ENCODE data around the gene ADARB2. TPM values are rescaled to one million over a fixed set of nuclear protein-coding genes. Genes with fewer than 3 reads are reported as not detected.

ADARB2 gene
- total RNA-seq, 3 donors from 2014 or later, result 0.31 to 4.2 TPM; not detected in 1

DNA sequence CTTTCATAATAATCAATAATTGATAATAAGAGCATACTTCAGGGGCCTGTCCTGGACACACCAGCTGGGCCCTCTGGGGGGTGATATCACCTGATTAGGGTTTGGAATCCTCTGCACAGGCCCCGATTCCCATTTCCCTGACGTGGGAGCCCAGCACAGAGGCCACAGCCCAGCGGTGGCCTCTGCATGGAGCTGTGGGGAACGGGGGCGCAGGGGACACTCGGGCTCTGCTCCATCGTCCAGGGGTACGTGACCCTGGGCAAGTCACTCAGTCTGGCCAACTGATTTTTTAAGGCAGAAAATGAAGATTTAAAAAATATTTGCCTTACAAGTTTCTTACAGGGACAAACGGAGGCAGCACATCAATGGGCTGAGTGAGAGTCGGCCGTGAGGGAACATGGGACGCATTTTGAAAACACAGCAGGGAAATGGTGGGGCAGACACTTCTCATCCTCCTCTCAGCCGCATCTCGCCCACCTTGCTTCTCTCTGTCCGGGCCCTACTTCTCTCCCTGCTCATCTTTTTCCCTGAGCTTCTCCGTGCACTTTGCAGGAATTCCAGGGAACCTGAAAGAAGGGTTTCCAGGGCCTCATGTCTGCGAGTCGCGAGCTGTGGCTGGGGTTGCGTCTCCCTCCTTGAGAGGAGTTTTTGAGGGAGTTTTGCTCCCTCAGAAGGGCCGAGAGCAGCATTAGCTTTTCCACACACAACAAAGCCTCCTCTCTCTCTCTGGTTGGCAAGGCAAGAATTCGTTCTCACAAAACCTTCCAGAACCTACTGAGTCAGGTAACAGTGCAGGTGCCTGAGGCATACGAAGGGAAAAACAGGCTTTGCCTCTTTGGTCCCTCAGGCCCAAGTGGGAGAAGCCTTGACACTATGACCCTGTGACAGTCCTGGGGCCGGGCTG lies 369.1 kb downstream of the ADARB2 start:
- Histone ChIP-seq H3K4me3 (no peak overlapping the region), H3K4me1 (ENCODE audit: low read depth) (no peaks in the 10 kb centered on the region), H3K9me3 (no peaks in the 10 kb centered on the region), H3K36me3 (ENCODE audit: low read depth) (no peaks in the 10 kb centered on the region)
- ATAC-seq (no peak), DNase-seq (no peak)
- no peak for TF ChIP-seq CTCF (IDR thresholded peaks at IDR 0.05)
- intact Hi-C loops (cut with DNase I, micrococcal nuclease), result no loop called here

GRCh38 chr10:1366811-1367425 lies 370.4 kb downstream of the ADARB2 start:
- DNase-seq, result no peak
- ATAC-seq, result no peak
- Histone ChIP-seq H3K9me3 (no peaks in the 10 kb centered on the region), H3K4me3 (no peak overlapping the region), H3K4me1 (ENCODE audit: low read depth) (no peaks in the 10 kb centered on the region), H3K36me3 (ENCODE audit: low read depth) (no peaks in the 10 kb centered on the region)
- no peak for TF ChIP-seq CTCF (IDR thresholded peaks at IDR 0.05)
- intact Hi-C loops (cut with DNase I, micrococcal nuclease), result no loop called here

- ATAC-seq (peak; percentile 26), DNase-seq (peak in 1 of 3 donors; percentile 10)
- H3K4me3 ChIP-seq, result no peak overlapping the region
Observed at GRCh38 chr10:1366322-1366691, 371.0 kb downstream of the ADARB2 start.

GRCh38 chr10:1365540-1366321 lies 371.6 kb downstream of the ADARB2 start:
- H3K36me3 ChIP-seq (ENCODE audit: low read depth), result no peaks in the 10 kb centered on the region
- DNase-seq (no peak), ATAC-seq (no peak)
- no peaks in the 10 kb centered on the region for H3K9me3 ChIP-seq
- H3K4me1 ChIP-seq (ENCODE audit: low read depth), result no peaks in the 10 kb centered on the region
- intact Hi-C loops (cut with DNase I, micrococcal nuclease), result no loop called here
- TF ChIP-seq CTCF (IDR thresholded peaks at IDR 0.05), result no peak
- H3K4me3 ChIP-seq, result no peak overlapping the region

More at GRCh38 chr10:1366322-1366691, 371.0 kb downstream of the ADARB2 start:
- H3K36me3 ChIP-seq (ENCODE audit: low read depth), result no peaks in the 10 kb centered on the region
- intact Hi-C loops (cut with DNase I, micrococcal nuclease), result no loop called here
- no peaks in the 10 kb centered on the region for H3K9me3 ChIP-seq
- no peak for TF ChIP-seq CTCF (IDR thresholded peaks at IDR 0.05)
- H3K4me1 ChIP-seq (ENCODE audit: low read depth), result no peaks in the 10 kb centered on the region

GRCh38 chr10:1364151-1364910 lies 373.0 kb downstream of the ADARB2 start:
- ATAC-seq (no peak), DNase-seq (no peak)
- Histone ChIP-seq H3K4me3 (no peak overlapping the region), H3K9me3 (no peaks in the 10 kb centered on the region), H3K36me3 (ENCODE audit: low read depth) (no peaks in the 10 kb centered on the region), H3K4me1 (ENCODE audit: low read depth) (no peaks in the 10 kb centered on the region)
- intact Hi-C loops (cut with DNase I, micrococcal nuclease), result no loop called here
- no peak for TF ChIP-seq CTCF (IDR thresholded peaks at IDR 0.05)
